NCI-H1417 (cell line): ENCODE measurements around the gene AURKA.
"Not testable (repeated sequence)": the region's sequence is repeated elsewhere in the genome, so short reads cannot be mapped to it uniquely, and the experiment has no call there.

Experiments
- DNase-seq, 3 experiments: peaks; one replicate each; lab custom pipeline; 2025; lab: John Stamatoyannopoulos, UW

AURKA gene

DNA sequence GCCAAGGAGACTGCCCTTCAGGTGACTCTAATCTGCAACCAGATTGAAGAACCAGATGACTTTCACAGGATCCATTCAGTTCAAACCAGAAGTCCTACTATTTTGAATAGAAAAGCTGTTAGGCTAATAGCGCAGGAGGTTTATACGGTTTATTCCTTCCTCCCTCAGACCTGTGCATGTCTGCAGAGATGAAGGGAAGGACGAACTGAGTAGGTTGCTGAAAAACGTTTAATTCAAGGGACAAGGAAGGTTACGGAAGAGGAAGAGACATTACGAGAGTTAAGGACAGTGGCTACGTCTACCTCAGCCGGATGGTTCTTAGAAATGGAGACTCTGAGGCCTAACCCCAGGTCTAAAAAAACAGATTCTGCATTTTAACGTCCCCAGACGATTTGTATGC is 978 bp downstream of the AURKA start:
- DNase-seq = peak in 1 of 3 experiments; percentile 32

GRCh38 chr20:56390396-56390795 is 1.6 kb downstream of the AURKA start:
- DNase-seq = not testable (repeated sequence)

DNA sequence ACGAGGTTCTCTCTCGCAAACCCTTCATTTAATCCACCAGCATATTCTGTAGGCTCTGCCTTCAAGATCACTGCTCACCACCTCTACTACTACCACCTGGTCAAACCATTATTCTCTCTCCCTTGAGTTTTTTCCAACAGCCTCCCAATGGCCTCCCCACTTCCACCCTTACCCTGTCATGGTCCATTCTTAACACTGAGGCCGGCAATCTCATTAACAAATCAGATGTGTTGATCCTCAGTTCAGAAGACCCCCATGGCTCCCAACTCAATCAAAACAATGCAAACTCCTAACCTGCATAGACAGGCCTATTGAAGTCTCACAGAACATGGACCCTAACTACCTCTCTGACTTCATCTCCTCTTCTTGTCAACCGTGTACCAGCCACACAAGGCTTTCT is 2.2 kb downstream of the AURKA start:
- DNase-seq = no peak

- DNase-seq = no peak
Measured at GRCh38 chr20:56388882-56389281, 3.1 kb downstream of the AURKA start.

DNA sequence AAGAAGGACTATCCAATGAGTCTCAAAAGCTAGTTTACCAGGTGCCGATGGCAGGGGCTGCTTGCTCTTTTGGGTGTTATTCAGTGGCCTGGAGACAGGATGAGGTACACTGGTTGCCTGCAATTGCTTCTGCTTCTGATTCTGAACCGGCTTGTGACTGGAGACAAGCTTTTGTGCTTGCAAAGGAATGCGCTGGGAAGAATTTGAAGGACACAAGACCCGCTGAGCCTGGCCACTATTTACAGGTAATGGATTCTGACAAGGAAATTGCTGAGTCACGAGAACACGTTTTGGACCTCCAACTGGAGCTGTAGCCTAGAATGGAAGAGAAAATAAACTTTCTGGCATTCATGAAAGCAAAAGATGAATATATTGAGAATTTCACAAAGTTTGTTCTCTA is 5.8 kb downstream of the AURKA start:
- DNase-seq = no peak

GRCh38 chr20:56385130-56385529 is 6.9 kb downstream of the AURKA start:
- peak in 1 of 3 experiments; percentile 11 for DNase-seq

- no peak for DNase-seq
Measured at GRCh38 chr20:56383334-56383733, 8.7 kb downstream of the AURKA start.

DNA sequence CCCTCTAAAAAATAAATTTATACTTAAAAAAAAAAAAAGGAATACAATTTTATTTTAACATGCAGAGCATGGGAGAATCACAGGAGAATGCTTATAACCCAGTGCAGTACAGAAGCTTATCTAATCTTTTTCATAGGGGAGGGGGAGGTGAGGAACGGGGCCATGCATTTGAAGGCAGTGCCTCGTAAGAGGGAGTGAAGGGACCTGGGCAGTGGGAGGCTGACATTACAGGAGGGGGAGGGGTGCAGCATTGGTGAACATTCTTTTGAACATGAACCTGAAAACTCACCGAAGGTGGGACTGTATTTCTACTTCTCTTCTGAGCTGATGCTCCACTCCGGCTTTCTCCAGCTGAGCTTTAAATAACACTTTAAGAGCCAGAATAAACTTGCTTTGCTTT is 9.3 kb downstream of the AURKA start:
- DNase-seq = no peak

DNA sequence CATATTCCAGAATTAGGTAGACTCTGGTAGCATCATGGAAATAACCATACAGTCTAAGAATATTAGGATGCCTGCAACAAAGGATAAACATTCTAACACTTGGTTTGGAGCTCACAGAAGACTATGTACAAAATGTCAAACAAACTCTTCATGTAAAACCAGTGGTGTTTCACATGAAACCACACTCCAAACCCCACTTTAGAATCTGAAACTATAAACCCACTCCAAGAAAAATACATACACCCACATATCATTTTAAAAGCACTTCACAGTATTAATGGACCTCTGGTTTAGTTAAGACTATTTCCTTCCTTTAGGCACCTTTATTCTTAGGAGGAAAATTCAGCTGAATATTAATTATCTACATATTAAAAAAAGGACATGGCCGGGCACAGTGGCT is 10.5 kb downstream of the AURKA start:
- no peak for DNase-seq

GRCh38 chr20:56380375-56380774 is 11.6 kb downstream of the AURKA start:
- DNase-seq = no peak

DNA sequence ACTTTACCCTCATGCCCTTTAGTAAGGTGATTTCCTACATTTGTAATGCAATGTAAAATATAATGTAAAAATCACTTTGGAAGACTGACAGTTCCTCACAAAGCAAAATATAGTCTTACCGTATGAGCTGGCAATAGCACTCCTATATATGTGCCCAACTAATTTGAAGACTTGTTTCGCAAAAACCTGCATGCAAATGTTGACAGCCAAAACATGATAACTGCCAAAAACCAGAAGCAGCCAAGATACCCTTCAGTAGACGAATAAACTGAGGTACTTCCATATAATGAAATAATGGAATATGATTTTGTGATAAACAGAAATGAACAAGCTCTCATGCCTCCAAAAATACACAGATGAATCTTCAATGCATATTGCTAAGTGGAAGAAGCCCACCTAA is 13.6 kb downstream of the AURKA start:
- DNase-seq = no peak

GRCh38 chr20:56376331-56376730 is 15.7 kb downstream of the AURKA start:
- DNase-seq = no peak

GRCh38 chr20:56373942-56374341 is 18.1 kb downstream of the AURKA start:
- DNase-seq = no peak

- DNase-seq = no peak
Measured at GRCh38 chr20:56372850-56373249, 19.2 kb downstream of the AURKA start.

DNA sequence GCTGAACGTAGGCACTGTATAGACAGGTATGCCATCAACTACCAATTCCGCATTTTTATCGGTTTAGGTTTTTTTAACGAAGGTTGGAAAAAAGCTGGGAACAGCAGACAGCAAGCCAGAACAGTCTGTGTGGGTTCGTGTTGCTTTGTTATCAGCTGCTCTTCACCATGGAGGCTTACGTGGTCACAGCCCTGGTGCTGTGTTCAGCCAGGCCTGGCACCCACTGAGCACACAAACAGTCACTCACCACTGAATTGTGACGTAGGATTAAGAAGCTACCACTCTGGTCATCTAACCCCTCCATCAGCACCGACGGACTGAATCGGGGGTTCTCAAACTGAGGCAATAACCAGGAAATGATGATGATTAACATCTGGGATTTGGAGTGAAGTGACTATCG is 20.0 kb downstream of the AURKA start:
- no peak for DNase-seq

DNA sequence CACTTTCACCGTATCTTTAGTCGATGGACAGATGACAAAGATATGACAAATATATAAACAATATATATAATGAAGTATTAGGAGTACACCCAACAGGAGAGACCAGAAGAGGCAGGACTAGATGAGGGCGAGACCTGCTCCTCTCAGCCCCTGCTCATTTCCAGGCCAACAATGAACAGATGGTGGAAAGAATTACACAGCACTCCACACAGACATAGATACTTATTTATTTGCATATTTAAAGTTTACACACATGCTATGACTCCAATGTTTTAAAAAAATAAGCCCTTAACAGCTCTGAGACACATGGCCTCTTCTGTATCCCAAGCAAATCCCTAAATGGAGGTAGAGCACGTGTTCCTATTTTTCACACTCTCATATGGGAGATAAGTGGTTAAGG is 22.8 kb downstream of the AURKA start:
- no peak for DNase-seq

GRCh38 chr20:56368351-56369134 is 23.5 kb downstream of the AURKA start:
- DNase-seq = no peak

DNA sequence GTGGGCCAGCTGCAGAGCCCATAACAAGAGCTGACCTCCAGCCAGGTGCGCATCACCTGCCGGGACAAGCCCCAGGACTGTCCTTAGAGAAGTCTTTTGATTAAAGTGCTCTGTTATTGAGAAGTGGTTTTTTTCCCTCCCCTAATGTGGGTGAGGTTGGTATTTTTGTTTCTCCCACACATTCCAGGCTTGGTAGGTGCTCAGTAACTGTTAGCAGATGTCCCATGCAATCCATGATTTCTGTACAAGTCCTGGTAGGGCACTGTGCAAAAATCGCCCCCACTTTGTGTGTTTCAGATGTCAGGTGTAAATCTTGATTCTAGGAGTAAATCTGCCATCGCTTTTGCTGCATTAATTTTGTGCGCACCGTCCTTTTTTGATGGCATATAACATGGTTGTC is 28.5 kb downstream of the AURKA start:
- no peak for DNase-seq

- DNase-seq = no peak
Measured at GRCh38 chr20:56362833-56363413, 29.1 kb downstream of the AURKA start.

- DNase-seq = no peak
Measured at GRCh38 chr20:56361900-56362299, 30.1 kb downstream of the AURKA start.

DNA sequence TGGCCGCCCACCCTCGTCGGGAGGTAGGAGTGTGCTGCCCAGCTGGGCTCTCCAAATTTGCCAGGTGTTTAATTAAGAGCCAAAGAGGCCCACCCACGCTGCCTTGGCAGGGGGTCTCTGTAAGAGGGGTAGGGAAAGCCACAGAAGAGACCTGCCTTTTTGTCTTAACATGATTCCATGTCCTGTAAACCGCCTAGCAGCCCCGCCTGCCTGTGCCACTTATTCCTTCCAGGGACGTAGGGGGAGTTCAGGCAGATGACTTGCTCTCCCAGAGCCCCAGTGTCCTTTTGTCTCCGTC is 31.2 kb downstream of the AURKA start:
- peak in 1 of 3 experiments; percentile 48 for DNase-seq

DNA sequence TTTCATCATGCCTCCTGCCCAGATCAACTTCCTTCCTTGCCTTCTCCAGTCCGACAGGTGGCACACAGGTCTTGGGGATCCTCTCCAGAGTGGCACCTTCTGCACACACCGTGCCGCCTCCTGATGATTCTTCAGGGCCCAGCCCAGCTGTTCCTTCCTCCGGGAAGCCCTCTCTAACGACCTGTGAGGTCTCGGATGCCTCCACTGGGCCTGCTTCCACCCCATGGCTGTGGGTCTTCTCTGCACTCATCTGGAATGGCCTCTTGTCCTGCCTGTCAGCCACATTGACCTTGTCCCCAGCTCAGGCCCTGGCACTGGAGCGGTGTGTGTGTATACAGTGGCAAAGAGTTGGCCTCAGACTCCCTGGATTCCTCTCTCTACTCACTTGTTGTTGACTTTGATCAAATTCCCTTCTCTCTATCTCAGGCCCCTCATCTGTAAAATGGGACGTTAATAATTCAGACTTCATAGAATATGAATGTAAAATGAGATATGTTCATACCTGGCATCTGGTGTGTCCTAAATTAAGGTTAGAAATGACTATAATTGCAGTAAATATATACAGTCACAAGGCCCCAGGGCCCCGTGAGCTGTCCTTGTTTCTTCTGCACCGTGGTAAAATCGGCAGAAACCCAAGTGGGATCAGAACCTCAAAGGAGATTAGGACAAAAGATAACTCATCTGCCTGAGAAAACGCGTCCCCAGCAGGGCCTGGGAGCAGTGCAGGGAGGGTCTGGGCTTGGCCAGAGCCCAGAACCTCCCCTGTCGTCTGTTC is 31.7 kb downstream of the AURKA start:
- no peak for DNase-seq
